GM12874 (cell line): ENCODE measurements around the gene DSPP.

Experiments
- CTCF ChIP-seq: IDR thresholded peaks from 2 replicates; pipeline ENCODE4 v1.5.1; 2011; ENCODE audit warnings: low read depth, mild to moderate bottlenecking, control low read depth, low read length, moderate library complexity; ENCODE audit not compliant: insufficient read depth

Gene DSPP

GRCh38 chr4:87654487-87655044 lies 46.2 kb downstream of the DSPP start:
- TF ChIP-seq CTCF = no peak

- no peak for TF ChIP-seq CTCF
Observed at GRCh38 chr4:87657525-87657924, 49.2 kb downstream of the DSPP start.

- no peak for TF ChIP-seq CTCF
Observed at GRCh38 chr4:87659247-87659931, 51.1 kb downstream of the DSPP start.

GRCh38 chr4:87662871-87663270 lies 54.5 kb downstream of the DSPP start:
- TF ChIP-seq CTCF = no peak
